Measurements from ENCODE around the gene MMP25. TPM values are rescaled to one million over a fixed set of nuclear protein-coding genes. Genes with fewer than 3 reads are reported as not detected.
A peak's percentile ranks its signal among the peaks of the same experiment; 100 is the strongest.

MMP25 gene
- total RNA-seq, 2 experiments from 2014 or later, result 1.1 to 1.5 TPM

- ATAC-seq (no peak), DNase-seq (no peak)
- Mint-ChIP-seq H3K36me3 (ENCODE audit: low read depth) (no peaks in the 10 kb centered on the region), H3K9me3 (no peaks in the 10 kb centered on the region), H3K27me3 (peaks cover 12% of the 10 kb centered on the region), H3K27ac (no peak overlapping the region), H3K4me3 (no peak overlapping the region), H3K4me1 (ENCODE audit: low read depth) (peaks cover 8% of the 10 kb centered on the region)
- intact Hi-C loops (cut with micrococcal nuclease), result no loop called here
- TF ChIP-seq, protein P1, sequence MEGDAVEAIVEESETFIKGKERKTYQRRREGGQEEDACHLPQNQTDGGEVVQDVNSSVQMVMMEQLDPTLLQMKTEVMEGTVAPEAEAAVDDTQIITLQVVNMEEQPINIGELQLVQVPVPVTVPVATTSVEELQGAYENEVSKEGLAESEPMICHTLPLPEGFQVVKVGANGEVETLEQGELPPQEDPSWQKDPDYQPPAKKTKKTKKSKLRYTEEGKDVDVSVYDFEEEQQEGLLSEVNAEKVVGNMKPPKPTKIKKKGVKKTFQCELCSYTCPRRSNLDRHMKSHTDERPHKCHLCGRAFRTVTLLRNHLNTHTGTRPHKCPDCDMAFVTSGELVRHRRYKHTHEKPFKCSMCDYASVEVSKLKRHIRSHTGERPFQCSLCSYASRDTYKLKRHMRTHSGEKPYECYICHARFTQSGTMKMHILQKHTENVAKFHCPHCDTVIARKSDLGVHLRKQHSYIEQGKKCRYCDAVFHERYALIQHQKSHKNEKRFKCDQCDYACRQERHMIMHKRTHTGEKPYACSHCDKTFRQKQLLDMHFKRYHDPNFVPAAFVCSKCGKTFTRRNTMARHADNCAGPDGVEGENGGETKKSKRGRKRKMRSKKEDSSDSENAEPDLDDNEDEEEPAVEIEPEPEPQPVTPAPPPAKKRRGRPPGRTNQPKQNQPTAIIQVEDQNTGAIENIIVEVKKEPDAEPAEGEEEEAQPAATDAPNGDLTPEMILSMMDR (IDR thresholded peaks at IDR 0.05), result no peak
- ChIA-PET CTCF (interaction anchor here (2.1 kb wide), 1 partner anchor 12 kb away, joined by 8 read pairs; no protein-coding TSS in a partner anchor), POLR2A (interaction anchor here (1.6 kb wide), 1 partner anchor 8 kb away, joined by 3 read pairs; no protein-coding TSS in a partner anchor)
Measured at GRCh38 chr16:3014971-3015370, 31.4 kb upstream of the MMP25 start.

- peaks cover 13% of the 10 kb centered on the region for H3K27me3 Mint-ChIP-seq
- POLR2A ChIA-PET, result no interaction called here
- H3K4me3 Mint-ChIP-seq, result no peak overlapping the region
- no peaks in the 10 kb centered on the region for H3K9me3 Mint-ChIP-seq
- H3K4me1 Mint-ChIP-seq (ENCODE audit: low read depth), result peaks cover 13% of the 10 kb centered on the region
- no peak overlapping the region for H3K27ac Mint-ChIP-seq
- CTCF ChIA-PET, result interaction anchor here (10.5 kb wide), 1 partner anchor 15 kb away, joined by 135 read pairs; no protein-coding TSS in a partner anchor
- intact Hi-C loops (cut with micrococcal nuclease), result no loop called here
- no peak for DNase-seq
- no peak for ATAC-seq
- H3K36me3 Mint-ChIP-seq (ENCODE audit: low read depth), result no peaks in the 10 kb centered on the region
- TF ChIP-seq, protein P1 (IDR thresholded peaks at IDR 0.05), result no peak
Measured at GRCh38 chr16:3015865-3016521, 30.4 kb upstream of the MMP25 start.

GRCh38 chr16:3017344-3017743 lies 29.0 kb upstream of the MMP25 start:
- CTCF ChIA-PET, result interaction anchor here (10.5 kb wide), 1 partner anchor 14 kb away, joined by 135 read pairs; no protein-coding TSS in a partner anchor
- POLR2A ChIA-PET, result no interaction called here
- H3K36me3 Mint-ChIP-seq (ENCODE audit: low read depth), result no peaks in the 10 kb centered on the region
- intact Hi-C loops (cut with micrococcal nuclease), result no loop called here
- H3K27me3 Mint-ChIP-seq, result peaks cover 10% of the 10 kb centered on the region
- H3K4me1 Mint-ChIP-seq (ENCODE audit: low read depth), result peaks cover 25% of the 10 kb centered on the region
- DNase-seq (no peak), ATAC-seq (no peak)
- TF ChIP-seq, protein P1 (IDR thresholded peaks at IDR 0.05), result no peak
- no peaks in the 10 kb centered on the region for H3K9me3 Mint-ChIP-seq
- no peak overlapping the region for H3K4me3 Mint-ChIP-seq
- no peak overlapping the region for H3K27ac Mint-ChIP-seq

GRCh38 chr16:3017794-3018506 lies 28.4 kb upstream of the MMP25 start, which contains the start of gene CLDN6:
Gene CLDN6 (minus strand): TSS chr16:3018183. CDS start chr16:3016021, 2,162 bp downstream.
- Mint-ChIP-seq H3K4me1 (ENCODE audit: low read depth) (peaks cover 31% of the 10 kb centered on the region), H3K4me3 (no peak within 1 kb of the TSS), H3K27ac (no peak within 1 kb of the TSS), H3K36me3 (ENCODE audit: low read depth) (no peaks in the 10 kb centered on the region), H3K27me3 (peaks cover 6% of the 10 kb centered on the region), H3K9me3 (no peaks in the 10 kb centered on the region)
- ChIA-PET CTCF (interaction anchor here (1.0 to 10.5 kb wide), 4 partner anchors 8 to 16 kb away, joined by 3 to 135 read pairs (median 30); no protein-coding TSS in a partner anchor), POLR2A (interaction anchor here (0.9 kb wide), 1 partner anchor 165 kb away, joined by 3 read pairs; no protein-coding TSS in a partner anchor)
- peak; percentile 69 for DNase-seq
- intact Hi-C loops (cut with micrococcal nuclease), result no loop called here
- TF ChIP-seq, protein P1 (IDR thresholded peaks at IDR 0.05), result peak; percentile 57
- no peak for ATAC-seq
